Activated naive CD8-positive, alpha-beta T cell treated with anti-CD3 and anti-CD28 coated beads, Interleukin-2, amount 10 ng/mL, durations not matched to agents 7 days and 5 days (primary cell): ENCODE measurements around the gene PABPN1L. TPM values are rescaled to one million over a fixed set of nuclear protein-coding genes. Genes with fewer than 3 reads are reported as not detected.

Experiments
- ATAC-seq: fragments of 150-1000 bp; cut with Tn5 transposase; one replicate; pipeline ENCODE4 v1.10.0; 2021; ENCODE audit warnings: low read depth, moderate library complexity
- POLR2A ChIA-PET: fragments of 350-600 bp; sonication (Branson Sonifier 250); formaldehyde crosslinking; loops from one replicate; lab custom pipeline; 2021; ENCODE audit warnings: antibody characterized with exemption; lab: Charles Lee
- DNase-seq: peaks from one replicate; pipeline ENCODE4 v3.0.0; 2021
- H3K27ac Mint-ChIP-seq: one replicate; pipeline ENCODE4 v1.8.0; 2022; ENCODE audit warnings: mild to moderate bottlenecking, mixed read lengths
- H3K27me3 Mint-ChIP-seq: one replicate; pipeline ENCODE4 v1.8.0; 2022; ENCODE audit warnings: mild to moderate bottlenecking, moderate library complexity, mixed read lengths
- H3K36me3 Mint-ChIP-seq: one replicate; pipeline ENCODE4 v1.8.0; 2021; ENCODE audit warnings: mild to moderate bottlenecking, mixed read lengths
- H3K4me1 Mint-ChIP-seq: one replicate; pipeline ENCODE4 v1.8.0; 2021; ENCODE audit warnings: mixed read lengths
- H3K4me3 Mint-ChIP-seq: one replicate; pipeline ENCODE4 v1.8.0; 2022; ENCODE audit warnings: mild to moderate bottlenecking, moderate library complexity, mixed read lengths
- H3K9me3 Mint-ChIP-seq: one replicate; pipeline ENCODE4 v1.8.0; 2021; ENCODE audit warnings: mixed read lengths
- total RNA-seq, 2 experiments: library from RNA; stranded (reverse); gene quantifications; one replicate each; pipeline ENCODE4 v1.2.3, GENCODE V29; 2021

The PABPN1L gene
- total RNA-seq, 2 experiments from 2014 or later, result not detected

DNA sequence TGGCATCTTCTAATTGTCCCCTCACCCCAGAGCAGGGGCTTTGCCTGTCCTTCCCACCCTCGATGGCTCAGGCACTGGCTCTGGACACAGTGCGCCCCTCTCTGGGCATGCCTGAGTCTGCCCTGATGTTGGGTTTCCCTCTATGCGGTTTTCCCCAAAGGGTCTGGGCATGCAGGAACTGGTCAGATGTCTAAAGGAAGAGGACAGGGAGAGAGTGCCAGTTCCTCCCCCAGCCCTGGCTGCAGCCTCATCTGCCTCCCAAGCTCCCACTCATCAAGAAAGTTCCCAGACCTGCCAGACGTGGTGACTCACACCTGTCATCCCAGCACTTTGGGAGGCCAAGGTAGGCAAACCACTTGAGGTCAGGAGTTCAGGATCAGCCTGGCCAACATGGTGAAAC, 41.3 kb upstream of the PABPN1L start:
- H3K27ac Mint-ChIP-seq, result no peak overlapping the region
- H3K4me1 Mint-ChIP-seq, result peaks cover 2% of the 10 kb centered on the region
- ATAC-seq (no peak), DNase-seq (no peak)
- POLR2A ChIA-PET, result no interaction called here
- H3K4me3 Mint-ChIP-seq, result no peak overlapping the region
- no peaks in the 10 kb centered on the region for H3K27me3 Mint-ChIP-seq
- H3K36me3 Mint-ChIP-seq, result no peaks in the 10 kb centered on the region
- no peaks in the 10 kb centered on the region for H3K9me3 Mint-ChIP-seq

DNA sequence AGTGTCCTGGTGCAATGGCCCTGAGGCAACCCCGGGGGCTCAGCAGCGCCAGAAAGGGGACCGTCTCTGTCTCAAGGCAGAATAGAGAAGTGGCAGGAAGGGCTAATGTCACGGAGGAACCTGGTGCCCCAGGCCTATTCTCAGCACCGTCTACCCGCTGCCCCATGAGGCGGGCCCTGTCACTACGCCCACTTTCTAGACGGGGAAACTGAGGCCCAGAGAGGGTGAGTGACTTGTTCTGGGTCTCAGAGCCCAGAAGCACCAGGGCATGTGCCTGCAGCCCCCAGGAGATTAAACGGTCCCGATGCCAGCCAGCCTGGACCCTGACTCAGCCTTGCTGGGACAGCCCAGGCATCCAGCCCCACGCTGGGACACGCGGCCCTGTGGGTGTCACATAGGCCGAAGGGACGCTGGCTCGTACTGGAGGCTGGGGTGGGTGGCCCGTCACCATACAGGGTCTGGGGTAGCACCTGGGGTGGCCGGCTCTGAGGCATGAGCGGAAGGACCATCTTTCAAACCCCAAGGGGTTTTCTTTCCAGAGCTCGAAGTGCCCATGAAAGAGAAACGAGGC, 40.2 kb upstream of the PABPN1L start:
- Mint-ChIP-seq H3K9me3 (no peaks in the 10 kb centered on the region), H3K4me1 (peaks cover 2% of the 10 kb centered on the region), H3K27ac (no peak overlapping the region)

DNA sequence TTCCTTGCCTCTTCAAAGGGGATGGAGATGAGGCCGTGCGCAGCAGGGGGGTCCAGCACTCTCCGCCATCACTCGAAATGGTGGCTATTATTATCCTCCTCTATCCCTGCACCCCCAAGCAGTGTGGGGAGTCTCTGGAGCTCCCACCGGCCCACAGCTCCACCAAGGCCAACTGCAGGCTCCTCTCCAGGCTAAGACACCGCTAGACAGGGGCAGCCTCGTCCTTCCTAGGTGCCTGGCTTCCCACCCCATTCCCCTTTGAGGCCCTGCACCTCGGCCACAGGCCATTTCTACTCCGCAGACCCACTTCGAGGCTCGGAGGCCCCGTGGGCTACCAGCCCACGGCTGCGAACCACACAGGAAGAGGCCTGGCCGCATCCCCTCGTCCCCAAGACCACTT, 39.6 kb upstream of the PABPN1L start:
- H3K4me3 Mint-ChIP-seq, result no peak overlapping the region
- no peak overlapping the region for H3K27ac Mint-ChIP-seq
- no peak for DNase-seq
- no peak for ATAC-seq
- H3K9me3 Mint-ChIP-seq, result no peaks in the 10 kb centered on the region
- H3K36me3 Mint-ChIP-seq, result no peaks in the 10 kb centered on the region
- peaks cover 2% of the 10 kb centered on the region for H3K4me1 Mint-ChIP-seq
- H3K27me3 Mint-ChIP-seq, result no peaks in the 10 kb centered on the region
- POLR2A ChIA-PET, result no interaction called here

More for the DNA sequence above, 40.2 kb upstream of the PABPN1L start:
- POLR2A ChIA-PET, result no interaction called here
- no peak for DNase-seq
- no peaks in the 10 kb centered on the region for H3K36me3 Mint-ChIP-seq
- no peak for ATAC-seq
- H3K4me3 Mint-ChIP-seq, result no peak overlapping the region
- H3K27me3 Mint-ChIP-seq, result no peaks in the 10 kb centered on the region

DNA sequence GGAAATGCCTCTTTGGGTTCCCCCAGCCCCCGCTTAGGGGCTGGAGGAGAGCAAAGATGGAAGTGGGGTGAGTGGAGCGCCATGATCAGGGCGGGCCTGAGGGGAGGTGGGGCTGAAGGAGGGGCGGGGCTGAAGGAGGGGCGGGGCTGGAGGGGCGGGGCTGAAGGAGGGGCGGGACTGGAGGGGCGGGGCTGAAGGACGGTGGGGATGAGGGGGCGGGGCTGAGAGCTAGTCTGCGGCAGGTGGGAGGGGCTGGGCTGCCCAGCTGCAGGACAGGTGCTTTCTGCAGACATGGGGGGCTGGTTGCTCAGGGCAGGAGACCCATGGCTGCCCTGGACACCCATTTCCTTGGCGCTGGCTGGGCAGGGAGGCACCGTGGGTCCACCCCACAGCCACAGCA, 39.1 kb upstream of the PABPN1L start:
- DNase-seq (no peak), ATAC-seq (no peak)
- Mint-ChIP-seq H3K36me3 (no peaks in the 10 kb centered on the region), H3K4me1 (peaks cover 2% of the 10 kb centered on the region), H3K27me3 (no peaks in the 10 kb centered on the region), H3K9me3 (no peaks in the 10 kb centered on the region), H3K4me3 (no peak overlapping the region), H3K27ac (no peak overlapping the region)
- POLR2A ChIA-PET, result no interaction called here

DNA sequence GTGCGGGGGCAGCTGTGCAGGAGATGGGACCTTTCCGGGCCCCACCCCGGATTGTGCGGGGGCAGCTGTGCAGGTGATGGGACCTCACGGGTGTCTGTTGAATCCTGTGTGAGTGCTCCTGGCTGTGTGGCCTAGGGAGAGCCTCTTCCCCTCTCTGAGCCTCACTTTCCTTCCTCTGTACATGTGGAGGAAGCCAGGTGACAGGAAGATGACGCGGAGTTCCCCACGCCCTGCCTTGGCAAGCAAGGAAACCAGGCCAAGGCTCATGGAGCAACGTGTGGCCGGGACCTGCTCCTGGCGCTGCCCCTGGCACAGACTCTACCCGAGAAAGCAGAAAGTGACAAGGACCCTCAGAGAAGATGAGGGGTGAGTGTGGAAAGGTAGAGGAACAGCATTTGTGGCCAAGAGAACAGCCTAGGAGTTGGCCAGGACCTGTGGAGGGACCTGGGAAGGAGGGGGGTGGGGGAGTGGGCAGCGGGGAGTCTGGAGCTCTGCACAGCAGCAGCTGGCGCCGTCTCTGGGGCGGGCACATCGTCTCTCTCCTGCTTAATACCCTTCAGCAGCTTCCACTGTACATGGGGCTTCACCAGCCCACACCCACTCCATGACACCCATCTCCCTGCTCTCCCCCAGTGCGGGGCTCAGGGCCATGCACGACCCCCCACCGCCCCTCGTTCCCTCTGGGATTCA, 38.4 kb upstream of the PABPN1L start:
- no peaks in the 10 kb centered on the region for H3K36me3 Mint-ChIP-seq
- ATAC-seq, result no peak
- no peak overlapping the region for H3K4me3 Mint-ChIP-seq
- H3K4me1 Mint-ChIP-seq, result peaks cover 2% of the 10 kb centered on the region
- POLR2A ChIA-PET, result no interaction called here
- no peak overlapping the region for H3K27ac Mint-ChIP-seq
- no peaks in the 10 kb centered on the region for H3K9me3 Mint-ChIP-seq
- no peak for DNase-seq
- no peaks in the 10 kb centered on the region for H3K27me3 Mint-ChIP-seq

DNA sequence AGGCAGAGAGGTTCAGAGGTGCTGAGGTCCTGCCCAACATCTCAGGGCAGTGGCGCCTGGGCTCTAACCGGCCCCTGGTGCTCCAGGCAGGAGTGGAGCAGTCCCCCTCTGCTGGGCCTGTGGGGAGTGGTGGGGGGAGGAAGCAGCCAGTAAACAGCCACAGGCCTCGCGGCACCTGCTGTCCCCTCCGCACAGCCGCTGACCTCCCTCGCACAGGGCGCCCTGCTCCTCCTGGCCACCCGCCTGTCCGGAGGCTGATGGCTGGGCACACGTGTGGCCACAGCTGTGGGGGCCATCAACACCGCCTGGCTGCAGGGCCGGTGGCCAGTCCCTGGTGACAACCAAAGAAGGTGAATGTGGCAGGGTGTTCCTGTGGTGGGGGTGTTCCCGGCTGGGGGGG, 36.8 kb upstream of the PABPN1L start:
- Mint-ChIP-seq H3K9me3 (no peaks in the 10 kb centered on the region), H3K4me1 (peaks cover 2% of the 10 kb centered on the region), H3K4me3 (no peak overlapping the region), H3K27me3 (no peaks in the 10 kb centered on the region), H3K27ac (no peak overlapping the region), H3K36me3 (no peaks in the 10 kb centered on the region)
- POLR2A ChIA-PET, result no interaction called here
- DNase-seq, result no peak
- ATAC-seq, result no peak

DNA sequence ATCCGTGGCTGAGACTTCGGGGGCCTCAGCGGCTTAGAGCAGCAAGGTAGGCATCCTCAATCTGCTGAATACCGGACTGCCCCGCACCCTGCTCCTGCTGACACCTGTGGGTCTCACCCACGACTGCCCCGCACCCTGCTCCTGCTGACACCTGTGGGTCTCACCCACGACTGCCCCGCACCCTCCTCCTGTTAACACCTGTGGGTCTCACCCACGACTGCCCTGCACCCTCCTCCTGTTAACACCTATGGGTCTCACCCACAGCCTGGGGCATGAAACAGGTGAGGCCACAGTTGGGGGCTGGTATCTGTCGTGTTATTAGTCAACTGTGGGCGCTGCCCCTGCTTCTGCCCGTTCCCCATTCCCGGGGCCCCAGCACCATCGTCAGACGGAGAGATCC, 36.3 kb upstream of the PABPN1L start:
- H3K4me3 Mint-ChIP-seq, result no peak overlapping the region
- no peaks in the 10 kb centered on the region for H3K36me3 Mint-ChIP-seq
- H3K27me3 Mint-ChIP-seq, result no peaks in the 10 kb centered on the region
- no peak overlapping the region for H3K27ac Mint-ChIP-seq
- peaks cover 2% of the 10 kb centered on the region for H3K4me1 Mint-ChIP-seq
- H3K9me3 Mint-ChIP-seq, result no peaks in the 10 kb centered on the region
- ATAC-seq, result no peak
- POLR2A ChIA-PET, result no interaction called here
- DNase-seq, result no peak

DNA sequence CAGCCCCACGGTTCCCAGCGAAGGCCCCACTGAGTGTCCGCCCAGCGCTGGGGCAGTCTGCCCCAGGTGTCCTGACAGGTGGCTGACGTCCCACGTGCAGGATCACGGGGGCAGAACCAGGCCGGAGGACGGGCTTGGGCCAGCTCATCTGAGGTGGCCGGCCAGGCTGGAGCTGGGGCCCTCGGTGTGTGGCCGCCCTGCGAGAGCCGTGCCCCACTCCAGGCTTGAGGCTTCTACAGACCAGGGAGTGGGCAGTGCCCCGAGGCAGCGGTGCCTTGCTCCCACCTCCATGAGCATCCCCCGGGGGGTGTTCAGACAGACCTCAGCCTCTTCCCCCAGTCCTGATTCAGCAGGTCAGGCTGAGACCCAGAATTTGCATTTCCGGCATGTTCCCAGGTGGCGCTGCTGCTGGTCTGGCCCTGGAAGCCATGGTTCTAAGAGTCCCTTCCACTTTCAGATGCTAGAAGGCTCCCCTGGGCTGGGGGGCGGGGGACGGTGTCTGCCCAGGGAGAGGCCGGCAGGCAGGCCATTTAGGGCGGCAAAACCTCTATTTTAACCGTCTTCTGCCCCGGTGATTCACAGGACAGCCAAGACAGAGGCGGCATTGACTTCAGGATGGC, 35.4 kb upstream of the PABPN1L start:
- ATAC-seq, result no peak
- DNase-seq, result no peak
- Mint-ChIP-seq H3K4me3 (no peak overlapping the region), H3K4me1 (peaks cover 2% of the 10 kb centered on the region), H3K27me3 (no peaks in the 10 kb centered on the region), H3K9me3 (no peaks in the 10 kb centered on the region), H3K36me3 (no peaks in the 10 kb centered on the region), H3K27ac (no peak overlapping the region)
- POLR2A ChIA-PET, result no interaction called here

DNA sequence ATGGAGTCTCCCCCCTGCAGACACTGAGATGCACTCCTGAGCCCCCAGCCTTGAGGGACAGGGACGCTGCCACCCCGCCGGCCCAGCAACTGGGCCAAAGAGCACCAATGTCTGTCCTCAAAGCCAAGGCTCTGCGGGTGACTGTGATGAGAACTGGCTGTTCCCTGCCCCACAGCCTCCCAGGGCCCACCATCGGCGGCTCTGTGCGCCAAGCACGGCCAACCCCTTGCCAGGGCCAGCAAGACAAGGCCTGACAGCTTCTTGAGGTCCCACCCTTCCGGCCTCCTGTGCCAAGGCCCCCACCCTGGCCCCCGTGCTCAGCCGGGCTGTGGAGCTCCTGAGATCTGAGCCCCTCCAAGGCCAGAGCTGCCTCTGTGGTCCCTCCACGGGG, 34.2 kb upstream of the PABPN1L start:
- ATAC-seq (no peak), DNase-seq (no peak)
- Mint-ChIP-seq H3K4me1 (peaks cover 2% of the 10 kb centered on the region), H3K27ac (no peak overlapping the region), H3K27me3 (no peaks in the 10 kb centered on the region), H3K36me3 (no peaks in the 10 kb centered on the region), H3K9me3 (no peaks in the 10 kb centered on the region), H3K4me3 (no peak overlapping the region)
- POLR2A ChIA-PET, result no interaction called here

DNA sequence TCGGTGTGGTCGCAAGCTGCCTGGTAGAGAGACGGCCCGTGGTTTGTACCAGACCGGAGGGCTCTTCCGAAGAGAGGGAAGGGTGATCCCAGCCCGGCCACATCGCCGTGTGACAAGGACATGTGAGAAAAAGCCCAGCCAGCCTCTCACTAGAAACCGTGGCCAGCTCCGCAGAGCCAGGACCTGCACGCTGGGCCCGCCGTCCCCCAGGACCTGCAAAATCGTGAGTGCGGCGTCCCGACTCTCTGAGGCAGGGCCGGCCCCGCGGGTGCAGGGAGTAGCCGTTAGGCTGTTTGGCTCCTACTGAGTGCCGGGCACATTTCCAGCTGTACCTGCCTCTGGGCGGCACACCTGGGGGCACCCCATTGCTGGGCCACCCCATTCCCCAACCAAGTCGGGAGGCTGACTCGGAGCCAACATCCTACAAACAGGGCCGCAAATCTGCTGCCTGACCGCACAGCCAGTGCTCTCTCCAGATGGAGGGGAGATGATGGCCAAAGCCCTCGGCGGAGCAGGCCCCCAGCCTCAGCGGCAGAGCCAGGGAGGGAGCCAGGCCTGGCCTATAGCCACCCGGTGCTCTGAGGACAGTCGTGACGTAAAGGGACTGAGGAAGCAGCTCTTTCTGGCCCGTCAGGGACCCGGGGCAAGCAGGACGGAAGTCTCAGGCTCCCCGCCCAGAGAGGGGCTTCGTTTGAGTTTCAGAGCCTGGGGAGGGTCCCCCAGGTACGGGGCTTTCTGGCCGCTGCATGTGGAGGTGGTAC, 33.6 kb upstream of the PABPN1L start:
- no peak for ATAC-seq
- H3K9me3 Mint-ChIP-seq, result no peaks in the 10 kb centered on the region
- H3K4me3 Mint-ChIP-seq, result no peak overlapping the region
- no peaks in the 10 kb centered on the region for H3K36me3 Mint-ChIP-seq
- POLR2A ChIA-PET, result no interaction called here
- H3K27me3 Mint-ChIP-seq, result no peaks in the 10 kb centered on the region
- H3K4me1 Mint-ChIP-seq, result peaks cover under 1% of the 10 kb centered on the region
- DNase-seq, result no peak
- H3K27ac Mint-ChIP-seq, result no peak overlapping the region

DNA sequence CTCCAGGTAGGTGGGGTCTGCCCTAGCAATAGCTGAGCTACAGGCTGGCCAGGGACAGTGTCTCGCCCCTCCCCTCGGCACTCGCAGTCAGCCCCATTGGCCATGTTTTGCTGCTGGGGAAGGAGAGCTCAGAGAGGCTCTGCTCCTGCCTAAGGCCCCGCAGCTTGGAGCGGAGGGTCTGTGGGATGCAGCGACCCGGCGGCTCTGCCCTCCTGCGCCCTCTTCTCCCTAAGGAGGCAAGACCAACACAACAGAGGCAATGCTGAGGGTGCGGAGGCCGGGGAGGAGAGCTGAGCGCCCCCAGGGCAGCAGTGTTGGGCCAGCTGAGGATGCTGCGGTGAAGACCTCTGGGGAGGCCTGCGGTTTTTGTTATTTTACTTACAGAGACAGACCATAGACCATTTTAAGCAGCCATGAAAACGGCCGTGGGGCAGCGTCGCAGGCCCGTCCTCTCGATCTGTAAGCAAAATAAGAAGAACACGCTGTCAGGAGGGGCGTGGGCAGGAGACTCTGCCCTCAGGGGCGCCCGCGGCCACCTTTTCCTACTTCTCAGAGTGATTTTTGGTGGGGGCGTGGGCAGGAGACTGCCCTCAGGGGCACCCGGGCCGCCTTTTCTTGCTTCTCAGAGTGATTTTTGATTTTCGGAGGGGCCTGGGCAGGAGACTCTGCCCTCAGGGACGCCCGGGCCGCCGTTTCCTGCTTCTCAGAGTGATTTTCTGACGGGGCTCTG, 31.4 kb upstream of the PABPN1L start:
- ATAC-seq (no peak), DNase-seq (no peak)
- Mint-ChIP-seq H3K4me3 (no peak overlapping the region), H3K27ac (no peak overlapping the region), H3K36me3 (no peaks in the 10 kb centered on the region), H3K9me3 (no peaks in the 10 kb centered on the region), H3K27me3 (no peaks in the 10 kb centered on the region), H3K4me1 (no peaks in the 10 kb centered on the region)
- POLR2A ChIA-PET, result no interaction called here

DNA sequence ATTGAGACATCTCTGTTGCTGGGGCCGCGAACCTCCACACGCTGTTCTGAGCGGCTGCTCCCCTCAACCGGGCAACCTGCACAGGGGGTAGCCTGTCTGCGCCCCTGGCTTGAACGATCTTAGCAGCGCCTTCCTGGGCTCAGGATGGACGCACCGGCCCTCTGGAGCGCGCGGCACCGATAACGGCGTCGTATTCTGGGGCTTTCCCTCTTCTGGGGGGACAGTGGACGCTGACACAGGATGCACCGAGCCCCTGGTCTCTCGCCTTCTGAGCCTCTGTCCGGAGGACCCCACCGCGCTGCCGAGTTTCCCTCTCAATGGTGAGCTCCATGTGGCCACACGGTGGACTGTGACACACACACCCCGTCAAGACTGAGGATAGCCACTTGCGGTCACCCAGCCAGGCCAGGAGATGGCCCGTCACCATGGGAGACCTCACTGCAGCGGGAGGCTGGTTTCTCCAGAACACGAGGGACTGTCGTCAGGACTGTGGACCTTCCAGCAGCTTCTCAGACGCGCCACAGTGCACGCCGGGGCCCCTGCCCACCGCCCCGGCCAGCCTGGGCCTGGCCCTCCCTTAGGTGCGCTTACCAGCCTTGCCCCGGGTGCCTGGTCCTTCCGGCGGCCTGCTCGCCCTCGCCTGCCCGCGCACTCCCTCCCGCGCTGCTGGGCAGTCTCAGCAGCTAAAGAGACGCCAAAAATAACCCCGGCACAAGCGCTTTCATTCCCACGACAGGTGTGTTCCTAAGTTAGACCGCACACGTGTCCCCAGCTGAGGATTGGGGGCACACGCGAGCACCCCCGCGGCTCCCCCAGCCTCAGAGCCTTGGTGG, 30.0 kb upstream of the PABPN1L start:
- ATAC-seq (no peak), DNase-seq (no peak)
- Mint-ChIP-seq H3K27ac (no peak overlapping the region), H3K27me3 (no peaks in the 10 kb centered on the region), H3K36me3 (no peaks in the 10 kb centered on the region), H3K4me1 (no peaks in the 10 kb centered on the region), H3K9me3 (no peaks in the 10 kb centered on the region), H3K4me3 (no peak overlapping the region)
- POLR2A ChIA-PET, result no interaction called here

DNA sequence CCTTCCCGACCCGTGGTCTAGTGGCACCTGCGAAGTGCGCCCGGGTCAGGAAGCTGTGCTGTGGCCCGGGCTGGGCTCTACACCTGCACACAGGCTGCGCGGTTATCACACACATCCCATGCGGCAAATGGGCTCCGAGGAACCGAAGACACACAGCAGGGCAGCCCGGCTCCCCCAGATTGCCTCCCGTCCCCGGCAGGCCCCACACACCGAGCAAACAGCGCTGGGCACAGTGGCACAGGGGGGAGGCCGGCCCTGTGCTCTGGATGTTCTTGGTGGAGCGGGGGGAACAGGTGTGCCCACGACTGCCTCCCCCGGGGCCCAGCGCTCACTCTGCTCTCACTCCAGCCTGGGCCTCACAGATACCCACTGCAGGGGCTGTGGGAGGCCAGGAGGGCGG, 28.9 kb upstream of the PABPN1L start:
- H3K27me3 Mint-ChIP-seq, result no peaks in the 10 kb centered on the region
- no peak for DNase-seq
- no peaks in the 10 kb centered on the region for H3K4me1 Mint-ChIP-seq
- no peak overlapping the region for H3K4me3 Mint-ChIP-seq
- no peak for ATAC-seq
- no peaks in the 10 kb centered on the region for H3K9me3 Mint-ChIP-seq
- no peak overlapping the region for H3K27ac Mint-ChIP-seq
- H3K36me3 Mint-ChIP-seq, result no peaks in the 10 kb centered on the region
- POLR2A ChIA-PET, result no interaction called here
